Mucosa of stomach (tissue), 1 donor: ENCODE measurements around the gene RASAL2.
"Not testable (repeated sequence)": the region's sequence is repeated elsewhere in the genome, so short reads cannot be mapped to it uniquely, and the experiment has no call there.

Source experiments
- H3K27me3 ChIP-seq: one replicate; pipeline ENCODE4 v1.7.0; 2013; ENCODE audit warnings: mild to moderate bottlenecking, low read length; ENCODE audit not compliant: control insufficient read depth, insufficient read depth
- H3K36me3 ChIP-seq: one replicate; pipeline ENCODE4 v1.7.0; 2013; ENCODE audit warnings: low read length; ENCODE audit not compliant: control insufficient read depth, insufficient read depth
- H3K4me1 ChIP-seq: one replicate; pipeline ENCODE4 v1.7.0; 2013; ENCODE audit warnings: mild to moderate bottlenecking, low read length; ENCODE audit not compliant: control insufficient read depth, insufficient read depth
- H3K4me3 ChIP-seq: one replicate; pipeline ENCODE4 v1.7.0; 2013; ENCODE audit warnings: low read length
- H3K9ac ChIP-seq: one replicate; pipeline ENCODE4 v1.7.0; 2013; ENCODE audit warnings: mild to moderate bottlenecking, low read length, moderate library complexity
- H3K9me3 ChIP-seq: one replicate; pipeline ENCODE4 v1.7.0; 2013; ENCODE audit warnings: mild to moderate bottlenecking, low read length, moderate library complexity; ENCODE audit not compliant: control insufficient read depth
- donor health status: Pancreatic carcinoma.

Gene RASAL2

DNA sequence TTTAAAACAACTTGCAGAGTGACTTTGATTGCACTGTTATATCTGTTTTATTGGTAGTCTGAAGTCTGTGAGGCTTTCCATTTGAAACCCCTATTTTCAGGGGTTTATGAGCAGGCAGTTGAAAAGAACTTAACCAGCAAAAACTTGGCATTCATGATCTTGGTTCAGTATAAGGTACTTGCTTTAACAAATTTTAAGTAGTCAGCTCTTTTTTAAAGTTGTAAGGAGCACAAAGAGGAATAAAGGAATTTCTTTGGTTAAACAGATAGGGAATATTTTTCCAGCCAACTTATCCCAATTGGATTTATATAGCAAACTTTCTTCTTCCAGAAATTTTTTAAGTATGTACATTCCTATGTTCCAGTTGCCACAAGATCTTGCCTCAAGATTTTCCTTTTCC, 138.2 kb downstream of the RASAL2 start:
- no peak overlapping the region for H3K4me3 ChIP-seq
- H3K9ac ChIP-seq, result no peak overlapping the region
- no peaks in the 10 kb centered on the region for H3K36me3 ChIP-seq
- H3K9me3 ChIP-seq, result no peaks in the 10 kb centered on the region
- no peaks in the 10 kb centered on the region for H3K27me3 ChIP-seq
- no peaks in the 10 kb centered on the region for H3K4me1 ChIP-seq

DNA sequence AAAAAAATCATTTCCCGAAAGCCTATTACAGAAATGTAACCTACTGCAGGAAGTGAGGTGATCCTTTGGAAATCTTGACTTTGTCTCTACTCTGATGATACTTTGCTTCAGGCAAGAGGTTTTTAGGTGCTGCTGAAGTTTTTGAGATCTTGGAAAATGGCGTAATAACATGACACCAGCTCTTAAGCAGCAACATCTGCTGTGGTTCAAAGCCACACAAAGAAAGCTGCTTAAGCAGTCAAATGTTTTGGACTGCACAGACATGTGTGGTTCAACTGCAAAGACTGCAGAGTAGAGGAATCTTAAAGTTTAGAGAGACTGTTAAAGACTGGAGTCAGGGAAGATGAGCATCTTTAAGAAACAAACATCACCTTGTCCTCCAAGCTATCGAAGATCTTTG, 139.0 kb downstream of the RASAL2 start:
- H3K4me1 ChIP-seq, result no peaks in the 10 kb centered on the region
- H3K9me3 ChIP-seq, result no peaks in the 10 kb centered on the region
- no peaks in the 10 kb centered on the region for H3K27me3 ChIP-seq
- no peaks in the 10 kb centered on the region for H3K36me3 ChIP-seq
- no peak overlapping the region for H3K9ac ChIP-seq
- H3K4me3 ChIP-seq, result no peak overlapping the region

DNA sequence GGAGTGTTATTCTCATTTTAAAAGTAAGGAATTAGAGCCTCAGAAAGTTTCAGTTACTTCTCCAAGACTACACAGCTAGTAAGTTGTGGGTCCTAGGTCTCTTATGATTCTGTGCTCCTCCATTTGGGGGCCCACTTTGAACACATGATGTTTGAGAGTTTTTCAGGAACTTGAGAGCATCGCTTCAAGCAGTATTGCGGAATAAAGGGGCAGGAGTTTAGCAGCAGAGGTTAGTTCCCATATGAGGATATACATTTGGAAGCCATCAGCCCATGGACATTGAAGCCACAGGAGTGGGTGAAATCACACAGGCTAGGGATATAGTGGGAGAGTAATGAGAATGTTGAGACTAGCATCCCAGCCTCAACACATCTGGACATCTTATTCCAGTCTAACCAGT, 143.2 kb downstream of the RASAL2 start:
- Histone ChIP-seq H3K9ac (no peak overlapping the region), H3K36me3 (no peaks in the 10 kb centered on the region), H3K4me3 (no peak overlapping the region), H3K27me3 (no peaks in the 10 kb centered on the region), H3K9me3 (no peaks in the 10 kb centered on the region), H3K4me1 (no peaks in the 10 kb centered on the region)

DNA sequence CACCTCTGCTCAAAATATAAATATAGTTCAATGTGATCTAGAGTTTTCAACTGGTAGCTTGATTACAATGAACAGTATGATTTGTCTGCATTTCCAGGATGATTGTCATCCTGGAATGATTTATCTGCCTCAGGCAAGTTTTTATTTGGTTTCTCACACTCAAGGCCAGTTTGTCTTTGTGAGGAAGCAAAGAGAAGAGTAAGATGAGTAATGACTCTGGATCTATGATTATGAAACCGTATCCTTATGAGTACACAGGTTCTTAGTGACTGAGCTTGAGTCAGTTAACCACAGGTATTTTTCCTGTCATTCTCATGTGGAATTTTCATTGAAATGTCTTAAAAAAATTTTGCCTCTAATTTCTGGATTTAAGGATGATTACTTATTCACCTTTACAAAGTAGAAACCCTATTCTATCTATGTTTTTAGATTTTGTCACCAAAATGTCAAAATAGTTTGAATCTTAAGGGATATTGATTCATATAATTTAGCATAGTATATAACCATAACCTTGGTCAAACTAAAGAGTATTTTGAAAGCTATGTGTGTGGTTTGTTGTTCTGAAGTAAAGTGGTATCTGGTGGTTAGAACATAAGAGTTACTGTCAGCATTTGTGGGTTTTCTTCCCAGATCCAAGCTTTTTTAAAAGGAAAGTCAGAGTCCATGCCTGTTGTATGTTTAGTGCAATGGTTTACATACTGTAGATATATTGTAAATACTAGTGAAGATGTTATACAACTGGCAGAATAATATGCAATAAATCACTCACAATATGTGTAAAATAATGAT, 145.0 kb downstream of the RASAL2 start:
- Histone ChIP-seq H3K27me3 (no peaks in the 10 kb centered on the region), H3K9ac (no peak overlapping the region), H3K36me3 (no peaks in the 10 kb centered on the region), H3K4me1 (no peaks in the 10 kb centered on the region), H3K4me3 (no peak overlapping the region), H3K9me3 (no peaks in the 10 kb centered on the region)

DNA sequence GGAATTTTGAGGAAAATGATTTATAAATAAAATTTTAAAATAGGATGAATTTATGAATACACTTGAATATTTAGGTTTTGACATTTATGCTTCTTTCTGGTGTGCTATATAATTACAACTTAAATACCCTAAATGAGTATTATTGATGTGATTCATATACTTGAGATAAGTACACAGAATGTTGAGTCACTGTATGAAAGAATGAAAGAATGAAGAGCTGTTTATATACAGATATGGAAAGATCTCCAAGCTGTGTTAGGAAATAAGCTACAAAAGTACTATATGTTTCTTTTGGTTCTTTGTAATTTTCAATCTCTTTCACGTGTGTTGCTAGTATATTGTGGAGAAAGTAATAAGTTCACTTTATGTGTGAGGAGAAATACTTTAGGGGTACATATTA, 147.2 kb downstream of the RASAL2 start:
- no peaks in the 10 kb centered on the region for H3K4me1 ChIP-seq
- H3K9ac ChIP-seq, result no peak overlapping the region
- no peaks in the 10 kb centered on the region for H3K27me3 ChIP-seq
- H3K4me3 ChIP-seq, result no peak overlapping the region
- no peaks in the 10 kb centered on the region for H3K36me3 ChIP-seq
- no peaks in the 10 kb centered on the region for H3K9me3 ChIP-seq

DNA sequence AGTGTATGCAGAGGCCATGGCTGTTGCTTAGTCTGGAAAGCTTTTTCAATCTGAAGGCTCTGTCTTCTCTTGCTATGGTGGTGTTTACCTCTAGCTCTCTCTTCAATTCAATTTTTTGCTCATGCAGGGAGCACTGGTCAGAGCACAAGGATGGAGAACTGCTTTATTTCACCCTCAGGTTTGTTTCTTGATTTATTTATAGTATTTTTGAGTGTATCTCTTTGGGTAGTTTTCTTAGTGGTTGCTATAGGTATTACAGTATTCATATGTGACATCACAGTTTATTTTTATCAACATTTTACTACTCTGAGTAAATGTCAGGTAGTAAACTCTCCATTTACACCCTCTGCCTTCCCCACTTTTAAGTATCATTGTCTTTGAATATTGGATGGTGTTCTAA, 147.9 kb downstream of the RASAL2 start:
- no peaks in the 10 kb centered on the region for H3K9me3 ChIP-seq
- no peaks in the 10 kb centered on the region for H3K27me3 ChIP-seq
- H3K4me1 ChIP-seq, result no peaks in the 10 kb centered on the region
- no peak overlapping the region for H3K9ac ChIP-seq
- no peaks in the 10 kb centered on the region for H3K36me3 ChIP-seq
- no peak overlapping the region for H3K4me3 ChIP-seq

DNA sequence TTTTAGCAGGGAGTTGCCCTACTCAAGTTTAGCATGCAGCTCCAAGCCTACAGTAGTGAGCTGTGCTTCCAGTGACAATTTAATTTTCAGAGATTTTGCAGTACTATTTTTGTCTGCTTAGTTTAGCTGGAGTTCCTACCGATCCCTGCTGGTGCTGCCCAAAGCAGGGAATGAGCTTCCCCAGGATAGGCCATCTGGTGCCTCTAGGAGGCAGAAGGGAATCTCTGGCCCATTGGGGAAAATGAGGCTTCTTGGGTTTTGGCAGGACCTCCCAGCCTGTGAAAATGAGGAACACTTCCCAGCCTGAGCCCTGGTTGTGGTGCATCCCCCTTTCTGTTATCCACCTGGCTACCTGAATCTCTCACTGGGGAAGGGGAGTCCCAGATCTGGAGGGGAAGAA, 149.2 kb downstream of the RASAL2 start:
- Histone ChIP-seq H3K4me3 (no peak overlapping the region), H3K9ac (no peak overlapping the region), H3K36me3 (no peaks in the 10 kb centered on the region), H3K4me1 (no peaks in the 10 kb centered on the region), H3K27me3 (no peaks in the 10 kb centered on the region), H3K9me3 (no peaks in the 10 kb centered on the region)

DNA sequence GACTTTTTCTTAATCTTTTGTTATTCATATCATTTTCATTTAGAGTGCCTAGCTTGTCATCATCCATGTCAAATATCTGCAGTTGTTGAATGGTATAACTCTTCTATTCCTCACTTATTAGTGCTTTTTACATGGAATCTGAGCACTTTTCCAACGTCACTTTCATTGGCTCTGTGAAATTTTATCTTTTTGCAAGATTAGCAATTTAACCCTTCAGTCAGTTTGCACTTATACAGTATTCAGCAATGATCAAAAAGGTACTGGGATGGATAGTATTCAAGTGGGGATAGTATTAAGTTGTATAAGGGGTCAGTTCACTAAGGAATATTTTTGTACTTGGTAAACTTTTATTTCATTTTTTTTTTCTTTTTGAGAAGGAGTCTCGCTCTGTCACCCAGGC, 150.0 kb downstream of the RASAL2 start:
- Histone ChIP-seq H3K9me3 (no peaks in the 10 kb centered on the region), H3K36me3 (no peaks in the 10 kb centered on the region), H3K4me3 (no peak overlapping the region), H3K9ac (no peak overlapping the region), H3K27me3 (no peaks in the 10 kb centered on the region), H3K4me1 (no peaks in the 10 kb centered on the region)

DNA sequence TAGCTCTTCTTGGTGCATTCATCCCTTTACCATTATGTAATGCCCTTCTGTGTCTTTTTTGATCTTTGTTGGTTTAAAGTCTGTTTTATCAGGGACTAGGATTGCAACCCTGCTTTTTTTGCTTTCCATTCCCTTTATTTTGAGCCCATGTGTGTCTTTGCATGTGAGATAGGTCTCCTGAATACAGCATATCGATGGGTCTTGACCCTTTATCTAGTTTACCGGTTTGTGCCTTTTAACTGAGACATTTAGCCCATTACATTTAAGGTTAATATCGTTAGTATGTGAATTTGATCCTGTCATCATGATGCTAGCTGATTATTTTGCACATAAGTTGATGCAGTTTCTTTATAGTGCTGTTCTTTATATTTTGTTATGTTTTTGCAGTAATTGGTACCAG, 154.4 kb downstream of the RASAL2 start:
- not testable (repeated sequence) for H3K9me3 ChIP-seq, H3K27me3 ChIP-seq, H3K4me3 ChIP-seq, H3K4me1 ChIP-seq, H3K36me3 ChIP-seq, H3K9ac ChIP-seq

DNA sequence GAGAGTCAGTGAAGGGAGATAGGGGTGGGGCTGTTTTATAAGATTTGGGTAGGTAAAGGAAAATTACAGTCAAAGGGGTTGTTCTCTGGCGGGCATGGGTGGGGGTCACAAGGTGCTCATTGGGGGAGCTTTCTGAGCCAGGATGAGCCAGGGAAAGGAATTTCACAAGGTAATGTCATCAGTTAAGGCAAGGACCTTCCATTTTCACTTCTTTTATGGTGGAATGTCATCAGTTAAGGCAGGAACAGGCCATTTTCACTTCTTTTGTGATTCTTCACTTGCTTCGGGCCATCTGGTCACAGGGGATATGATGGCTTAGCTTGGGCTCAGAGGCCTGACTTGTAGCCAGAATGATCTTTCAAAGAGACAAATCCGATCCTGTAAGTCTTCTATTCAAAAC, 159.7 kb downstream of the RASAL2 start:
- not testable (repeated sequence) for H3K9ac ChIP-seq, H3K4me1 ChIP-seq, H3K4me3 ChIP-seq, H3K9me3 ChIP-seq, H3K27me3 ChIP-seq, H3K36me3 ChIP-seq

DNA sequence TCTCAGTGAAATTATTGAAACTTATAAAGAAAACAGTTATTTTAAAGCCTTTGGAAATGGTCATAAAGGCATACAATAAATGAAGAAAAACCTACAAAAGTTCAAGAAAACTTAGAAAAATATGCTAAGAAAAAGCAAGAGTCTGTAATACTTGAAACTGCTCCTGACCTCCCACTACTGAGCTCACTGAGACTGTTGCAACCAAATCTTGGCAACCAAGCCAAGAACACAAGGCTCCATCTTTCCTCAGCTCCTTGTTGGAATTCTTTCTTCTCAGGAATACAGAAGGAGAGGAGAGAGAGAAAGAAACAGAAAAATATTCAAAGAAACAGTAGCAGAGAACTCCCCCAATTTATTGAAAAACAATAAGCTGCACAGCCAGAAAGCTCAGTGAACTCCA, 160.5 kb downstream of the RASAL2 start:
- Histone ChIP-seq H3K9me3 (no peaks in the 10 kb centered on the region), H3K27me3 (no peaks in the 10 kb centered on the region)

DNA sequence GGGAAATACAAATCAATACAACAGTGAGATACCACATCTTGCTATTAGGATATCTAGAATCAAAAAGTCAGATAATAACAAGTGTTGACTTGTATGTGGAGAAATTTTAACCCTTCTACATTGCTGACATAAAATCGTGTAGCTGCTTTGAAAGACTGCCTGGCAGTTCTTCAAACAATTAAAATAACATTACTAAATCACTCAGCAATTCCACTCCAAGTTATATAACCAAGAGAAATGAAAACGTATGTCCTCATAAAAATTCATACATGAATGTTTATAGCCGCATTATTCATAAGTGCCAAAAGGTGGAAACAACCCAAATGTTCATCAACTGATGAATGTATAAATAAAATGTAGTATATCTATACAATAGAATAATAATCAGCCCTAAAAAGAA, 164.6 kb downstream of the RASAL2 start:
- H3K27me3 ChIP-seq, result no peaks in the 10 kb centered on the region
- no peaks in the 10 kb centered on the region for H3K36me3 ChIP-seq
- H3K4me3 ChIP-seq, result no peak overlapping the region
- H3K9me3 ChIP-seq, result no peaks in the 10 kb centered on the region
- no peak overlapping the region for H3K9ac ChIP-seq
- H3K4me1 ChIP-seq, result no peaks in the 10 kb centered on the region

More for the DNA sequence above, 160.5 kb downstream of the RASAL2 start:
- Histone ChIP-seq H3K36me3 (no peaks in the 10 kb centered on the region), H3K4me3 (no peak overlapping the region), H3K9ac (no peak overlapping the region), H3K4me1 (no peaks in the 10 kb centered on the region)

DNA sequence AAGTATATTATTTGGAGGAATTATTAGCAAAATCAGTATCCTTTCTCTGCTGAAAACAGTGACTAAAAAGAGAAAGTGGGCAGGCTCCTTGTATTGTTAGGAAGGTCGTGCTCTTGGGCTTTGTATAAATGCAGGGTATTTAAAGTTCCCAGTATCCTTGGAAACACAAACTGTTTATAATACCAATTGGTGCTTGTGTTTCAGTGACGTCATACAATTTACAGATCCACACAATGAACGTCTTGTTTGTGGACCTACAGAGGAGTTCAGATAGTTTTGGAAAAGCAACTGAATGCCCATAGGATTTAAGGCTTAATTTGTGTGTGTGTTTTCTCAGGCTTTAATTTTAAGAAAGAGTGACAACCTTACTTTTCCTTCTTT, 168.2 kb downstream of the RASAL2 start:
- Histone ChIP-seq H3K27me3 (no peaks in the 10 kb centered on the region), H3K9ac (no peak overlapping the region), H3K9me3 (no peaks in the 10 kb centered on the region), H3K36me3 (no peaks in the 10 kb centered on the region), H3K4me1 (no peaks in the 10 kb centered on the region), H3K4me3 (no peak overlapping the region)
